ENCODE data around the gene QPCT.

The QPCT gene

GRCh38 chr2:37349231-37349860, 4.9 kb downstream of the QPCT start:
- H4K20me1 ChIP-seq (ENCODE audit: control insufficient read depth, insufficient read depth, low read depth, low read length) = no peaks in the 10 kb centered on the region
- no peak overlapping the region for H3K27ac ChIP-seq (ENCODE audit: low read depth, low read length)
- H3K9me2 ChIP-seq (replicated peaks; ENCODE audit: control insufficient read depth, low read length) = no peaks in the 10 kb centered on the region
- H3K36me3 ChIP-seq (ENCODE audit: control insufficient read depth, low read length) = no peaks in the 10 kb centered on the region
- no peaks in the 10 kb centered on the region for H3K79me2 ChIP-seq (ENCODE audit: control insufficient read depth, low read length)
- no peaks in the 10 kb centered on the region for H3K27me3 ChIP-seq (ENCODE audit: control insufficient read depth, low read length)
- no peak overlapping the region for H3K4me3 ChIP-seq (ENCODE audit: low read length)
- no peak for TF ChIP-seq EZH2phosphoT487 (IDR thresholded peaks at IDR 0.05; ENCODE audit: borderline replicate concordance, low read length)
- TF ChIP-seq, protein P1, sequence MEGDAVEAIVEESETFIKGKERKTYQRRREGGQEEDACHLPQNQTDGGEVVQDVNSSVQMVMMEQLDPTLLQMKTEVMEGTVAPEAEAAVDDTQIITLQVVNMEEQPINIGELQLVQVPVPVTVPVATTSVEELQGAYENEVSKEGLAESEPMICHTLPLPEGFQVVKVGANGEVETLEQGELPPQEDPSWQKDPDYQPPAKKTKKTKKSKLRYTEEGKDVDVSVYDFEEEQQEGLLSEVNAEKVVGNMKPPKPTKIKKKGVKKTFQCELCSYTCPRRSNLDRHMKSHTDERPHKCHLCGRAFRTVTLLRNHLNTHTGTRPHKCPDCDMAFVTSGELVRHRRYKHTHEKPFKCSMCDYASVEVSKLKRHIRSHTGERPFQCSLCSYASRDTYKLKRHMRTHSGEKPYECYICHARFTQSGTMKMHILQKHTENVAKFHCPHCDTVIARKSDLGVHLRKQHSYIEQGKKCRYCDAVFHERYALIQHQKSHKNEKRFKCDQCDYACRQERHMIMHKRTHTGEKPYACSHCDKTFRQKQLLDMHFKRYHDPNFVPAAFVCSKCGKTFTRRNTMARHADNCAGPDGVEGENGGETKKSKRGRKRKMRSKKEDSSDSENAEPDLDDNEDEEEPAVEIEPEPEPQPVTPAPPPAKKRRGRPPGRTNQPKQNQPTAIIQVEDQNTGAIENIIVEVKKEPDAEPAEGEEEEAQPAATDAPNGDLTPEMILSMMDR (IDR thresholded peaks at IDR 0.05; ENCODE audit: low read depth, low read length, poor library complexity, severe bottlenecking) = no peak
- H3K9me3 ChIP-seq (ENCODE audit: control insufficient read depth, insufficient read depth, low read length) = no peaks in the 10 kb centered on the region
- peak overlapping the region; percentile 21 for H3K4me2 ChIP-seq (ENCODE audit: low read length)
- peaks cover 40% of the 10 kb centered on the region for H3K4me1 ChIP-seq (ENCODE audit: control insufficient read depth, low read length)
- H3F3A ChIP-seq (ENCODE audit: control insufficient read depth, insufficient read depth) = 0 out of 2 replicates have a peak, but pooled peaks cover 2% of the 10 kb centered on the region

GRCh38 chr2:37350034-37350433, 5.6 kb downstream of the QPCT start:
- H3K4me1 ChIP-seq (ENCODE audit: control insufficient read depth, low read length) = peaks cover 33% of the 10 kb centered on the region
- no peak overlapping the region for H3K27ac ChIP-seq (ENCODE audit: low read depth, low read length)
- no peaks in the 10 kb centered on the region for H4K20me1 ChIP-seq (ENCODE audit: control insufficient read depth, insufficient read depth, low read depth, low read length)
- no peaks in the 10 kb centered on the region for H3K27me3 ChIP-seq (ENCODE audit: control insufficient read depth, low read length)
- H3K4me2 ChIP-seq (ENCODE audit: low read length) = peak overlapping the region; percentile 21
- H3K9me2 ChIP-seq (replicated peaks; ENCODE audit: control insufficient read depth, low read length) = no peaks in the 10 kb centered on the region
- no peaks in the 10 kb centered on the region for H3K36me3 ChIP-seq (ENCODE audit: control insufficient read depth, low read length)
- TF ChIP-seq EZH2phosphoT487 (IDR thresholded peaks at IDR 0.05; ENCODE audit: borderline replicate concordance, low read length) = no peak
- TF ChIP-seq, protein P1 (IDR thresholded peaks at IDR 0.05; ENCODE audit: low read depth, low read length, poor library complexity, severe bottlenecking) = no peak
- 0 out of 2 replicates have a peak, but pooled peaks cover 2% of the 10 kb centered on the region for H3F3A ChIP-seq (ENCODE audit: control insufficient read depth, insufficient read depth)
- no peak overlapping the region for H3K4me3 ChIP-seq (ENCODE audit: low read length)
- H3K79me2 ChIP-seq (ENCODE audit: control insufficient read depth, low read length) = no peaks in the 10 kb centered on the region
- H3K9me3 ChIP-seq (ENCODE audit: control insufficient read depth, insufficient read depth, low read length) = no peaks in the 10 kb centered on the region

DNA sequence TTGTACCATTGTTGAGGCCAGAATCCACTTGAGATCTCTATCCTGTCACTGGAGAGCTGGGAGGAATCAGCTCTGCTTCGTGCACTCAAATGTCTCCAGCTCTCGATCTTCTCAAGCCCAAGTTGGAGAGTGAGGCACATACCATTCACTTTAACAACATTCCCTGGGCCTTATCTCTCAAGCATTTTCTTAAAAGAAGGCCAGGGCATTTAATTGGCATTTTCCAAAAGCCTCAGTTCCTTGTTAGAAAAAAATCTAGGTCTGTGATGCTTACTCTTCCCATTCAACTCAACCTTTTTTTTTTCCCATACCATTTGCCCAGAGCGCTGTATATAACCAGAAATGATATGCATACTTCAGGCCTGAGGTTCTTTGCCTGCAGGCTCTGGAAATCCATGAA, 10.1 kb downstream of the QPCT start:
- Histone ChIP-seq H3K79me2 (ENCODE audit: control insufficient read depth, low read length) (no peaks in the 10 kb centered on the region), H3K36me3 (ENCODE audit: control insufficient read depth, low read length) (no peaks in the 10 kb centered on the region), H3K9me3 (ENCODE audit: control insufficient read depth, insufficient read depth, low read length) (no peaks in the 10 kb centered on the region), H4K20me1 (ENCODE audit: control insufficient read depth, insufficient read depth, low read depth, low read length) (no peaks in the 10 kb centered on the region), H3F3A (ENCODE audit: control insufficient read depth, insufficient read depth) (no peaks in the 10 kb centered on the region), H3K27ac (ENCODE audit: low read depth, low read length) (no peak overlapping the region), H3K4me2 (ENCODE audit: low read length) (no peak overlapping the region), H3K4me3 (ENCODE audit: low read length) (no peak overlapping the region), H3K4me1 (ENCODE audit: control insufficient read depth, low read length) (peaks cover 9% of the 10 kb centered on the region), H3K9me2 (replicated peaks; ENCODE audit: control insufficient read depth, low read length) (no peaks in the 10 kb centered on the region), H3K27me3 (ENCODE audit: control insufficient read depth, low read length) (no peaks in the 10 kb centered on the region)
- TF ChIP-seq, protein P1 (IDR thresholded peaks at IDR 0.05; ENCODE audit: low read depth, low read length, poor library complexity, severe bottlenecking) = no peak
- TF ChIP-seq EZH2phosphoT487 (IDR thresholded peaks at IDR 0.05; ENCODE audit: borderline replicate concordance, low read length) = no peak
